ENCODE measurements around the gene NFIA. TPM values are rescaled to one million over a fixed set of nuclear protein-coding genes. Genes with fewer than 3 reads are reported as not detected.
A peak's percentile ranks its signal among the peaks of the same experiment; 100 is the strongest.

Gene NFIA
- total RNA-seq, 1 experiment from 2014 or later: 23.9 TPM

DNA sequence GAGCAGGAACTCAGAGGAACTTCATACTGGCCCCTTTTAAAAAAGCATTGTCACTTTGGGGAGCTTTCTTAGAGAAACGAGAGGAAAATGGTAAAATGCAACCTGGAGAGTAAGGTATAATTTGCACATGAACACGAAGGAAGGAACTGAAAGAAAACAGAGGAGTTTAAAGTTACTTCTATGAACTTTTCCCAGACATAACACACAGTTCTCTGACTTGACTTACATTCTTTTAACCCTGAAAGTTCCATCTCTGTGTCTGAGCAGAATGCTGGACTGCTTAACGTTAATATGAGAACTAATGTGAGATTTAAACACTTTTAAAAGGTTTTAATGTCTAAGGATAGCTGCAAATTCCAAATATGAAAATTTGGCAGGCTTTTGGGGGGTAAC is 102.3 kb downstream of the NFIA start:
- H3K9me3 ChIP-seq (replicated peaks): no peaks in the 10 kb centered on the region
- H3K27ac ChIP-seq: peak overlapping the region; percentile 91
- H3K27me3 ChIP-seq: no peaks in the 10 kb centered on the region
- H3K4me1 ChIP-seq: peaks cover 43% of the 10 kb centered on the region
- H3K36me3 ChIP-seq: no peaks in the 10 kb centered on the region
- DNase-seq: no peak
- H3K4me3 ChIP-seq: peak overlapping the region; percentile 52

DNA sequence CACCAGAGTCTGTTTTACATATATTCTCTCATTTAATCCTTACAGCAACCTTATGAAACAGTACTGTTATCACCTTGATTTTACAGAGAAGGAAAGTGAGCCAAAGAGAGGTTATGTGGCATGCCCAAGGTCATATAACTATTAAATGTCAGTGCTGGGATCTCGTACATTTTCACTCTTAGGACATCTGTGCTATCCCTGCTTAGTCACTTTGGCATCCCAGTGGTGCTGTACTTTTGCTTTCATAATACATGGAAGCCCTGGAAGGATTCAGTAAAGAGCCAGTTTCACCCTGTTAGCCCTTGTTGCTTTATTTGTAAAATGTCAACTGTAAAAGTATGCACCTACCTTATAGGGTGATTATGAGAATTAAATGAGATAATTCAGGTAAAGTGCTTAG is 104.4 kb downstream of the NFIA start:
- Histone ChIP-seq H3K27ac (no peak overlapping the region), H3K36me3 (no peaks in the 10 kb centered on the region), H3K4me1 (peaks cover 27% of the 10 kb centered on the region), H3K4me3 (no peak overlapping the region), H3K27me3 (no peaks in the 10 kb centered on the region), H3K9me3 (replicated peaks) (no peaks in the 10 kb centered on the region)
- DNase-seq: no peak

DNA sequence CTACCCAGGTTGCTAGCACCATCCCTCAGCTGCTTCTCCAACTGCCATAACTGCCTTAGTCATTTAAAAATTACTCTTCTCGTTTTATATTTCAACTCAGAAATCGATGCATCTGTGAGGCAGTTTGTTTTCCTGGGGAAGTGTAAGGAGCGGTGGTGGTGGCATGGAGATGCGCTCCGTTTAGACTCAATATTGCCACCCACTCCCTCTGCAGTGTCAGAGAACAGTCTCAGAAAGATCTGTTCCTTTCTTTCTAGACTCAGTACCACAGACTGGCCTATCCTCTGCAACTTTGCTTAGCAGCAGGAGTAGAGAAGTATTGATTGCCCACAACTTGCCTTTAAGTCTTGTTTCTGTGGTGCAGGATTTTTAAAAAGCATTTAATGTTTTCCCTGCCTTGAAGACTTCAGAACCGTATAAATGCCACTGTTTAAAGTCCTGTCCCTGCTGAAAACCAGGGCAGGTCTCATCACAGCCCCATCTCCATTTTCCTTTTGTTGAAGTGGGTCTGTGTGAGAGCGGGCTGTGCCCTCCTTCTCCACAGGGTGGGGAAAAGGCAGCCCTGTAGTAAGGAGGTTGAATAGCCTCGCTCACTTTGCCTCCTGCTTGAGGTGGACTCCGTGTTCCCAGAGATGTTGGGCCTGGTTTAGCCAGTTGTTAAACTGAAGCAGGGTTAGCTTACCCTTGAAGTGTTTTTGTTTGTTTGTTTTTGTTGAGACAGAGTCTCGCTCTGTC is 105.2 kb downstream of the NFIA start:
- Histone ChIP-seq H3K27ac (no peak overlapping the region), H3K27me3 (no peaks in the 10 kb centered on the region), H3K9me3 (replicated peaks) (no peaks in the 10 kb centered on the region), H3K4me3 (no peak overlapping the region), H3K4me1 (peaks cover 19% of the 10 kb centered on the region), H3K36me3 (no peaks in the 10 kb centered on the region)
- DNase-seq: no peak

DNA sequence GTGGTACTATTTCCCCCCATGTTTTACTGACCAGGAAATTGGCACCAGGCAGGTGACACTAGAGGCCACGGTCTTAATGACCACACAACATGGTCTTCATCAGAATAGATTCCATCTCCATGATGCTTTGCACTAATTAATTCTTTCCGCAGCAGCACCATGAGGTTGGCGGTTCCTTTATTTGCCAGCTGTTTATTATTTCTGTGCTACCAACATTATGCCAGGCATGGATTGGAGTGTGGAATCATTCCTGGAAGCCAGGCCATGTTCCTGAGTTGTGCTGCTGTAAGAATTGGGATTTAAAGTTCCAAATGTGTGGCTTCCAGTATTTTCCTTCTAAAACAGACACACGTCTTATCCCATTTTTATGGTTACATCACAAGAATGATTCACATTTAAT is 107.8 kb downstream of the NFIA start:
- DNase-seq: no peak
- Histone ChIP-seq H3K27me3 (no peaks in the 10 kb centered on the region), H3K9me3 (replicated peaks) (no peaks in the 10 kb centered on the region), H3K4me1 (peaks cover 2% of the 10 kb centered on the region), H3K4me3 (no peak overlapping the region), H3K27ac (no peak overlapping the region), H3K36me3 (no peaks in the 10 kb centered on the region)

DNA sequence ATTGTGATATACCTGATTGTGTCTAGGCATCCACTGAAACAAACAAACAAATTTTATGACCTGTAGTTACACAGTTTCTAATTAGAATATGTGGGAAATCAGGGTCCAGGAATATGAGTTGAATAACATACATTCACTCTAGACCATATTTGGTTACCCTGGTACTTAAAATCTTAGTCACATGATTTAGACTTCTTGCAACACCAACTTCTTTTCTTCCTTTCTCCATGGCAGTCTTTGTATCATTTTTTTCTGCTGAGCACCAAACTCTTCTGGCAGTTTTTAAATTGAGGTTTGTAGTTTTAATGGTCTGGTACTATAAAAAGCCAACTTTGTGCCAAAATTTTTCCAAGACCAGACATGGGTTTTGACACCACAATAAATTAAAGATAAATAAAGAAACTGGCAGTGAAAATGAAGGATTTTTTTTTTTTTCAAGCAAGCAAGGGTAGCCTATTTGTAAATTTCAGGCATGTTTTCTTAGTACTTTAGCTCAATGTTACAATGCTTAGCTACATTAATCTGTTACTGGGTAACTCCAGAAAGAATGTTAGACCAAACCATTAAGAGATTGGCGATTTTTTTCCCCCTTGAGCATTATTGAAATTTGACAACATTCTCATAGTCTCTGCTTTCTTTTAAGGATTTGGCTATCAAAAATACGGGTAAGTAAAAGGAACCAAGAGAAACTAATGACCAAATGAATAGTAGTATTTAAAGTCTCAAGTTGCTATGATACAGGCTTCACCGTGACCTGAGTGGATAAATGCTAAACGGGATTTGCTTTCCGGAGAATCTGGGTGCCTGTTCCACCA is 108.5 kb downstream of the NFIA start:
- DNase-seq: no peak
- Histone ChIP-seq H3K9me3 (replicated peaks) (no peaks in the 10 kb centered on the region), H3K27ac (no peak overlapping the region), H3K36me3 (no peaks in the 10 kb centered on the region), H3K4me3 (no peak overlapping the region), H3K4me1 (no peaks in the 10 kb centered on the region), H3K27me3 (no peaks in the 10 kb centered on the region)

DNA sequence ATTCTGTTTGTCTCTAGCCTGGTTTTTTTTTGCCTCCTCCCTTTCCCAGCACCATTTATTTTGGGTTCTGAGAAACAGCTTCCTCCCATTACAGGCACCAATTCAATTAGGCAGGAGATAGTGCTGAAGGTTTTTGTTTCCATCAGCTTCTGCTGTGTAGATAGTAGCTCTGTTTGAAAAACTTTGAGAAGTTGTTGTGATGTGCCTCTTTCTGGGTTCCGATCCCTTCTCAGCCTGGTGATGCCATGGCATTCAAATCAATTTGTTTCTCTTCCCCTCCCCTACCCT is 109.0 kb downstream of the NFIA start:
- Histone ChIP-seq H3K27ac (no peak overlapping the region), H3K36me3 (no peaks in the 10 kb centered on the region), H3K4me1 (no peaks in the 10 kb centered on the region), H3K27me3 (no peaks in the 10 kb centered on the region), H3K4me3 (no peak overlapping the region), H3K9me3 (replicated peaks) (no peaks in the 10 kb centered on the region)
- no peak for DNase-seq

DNA sequence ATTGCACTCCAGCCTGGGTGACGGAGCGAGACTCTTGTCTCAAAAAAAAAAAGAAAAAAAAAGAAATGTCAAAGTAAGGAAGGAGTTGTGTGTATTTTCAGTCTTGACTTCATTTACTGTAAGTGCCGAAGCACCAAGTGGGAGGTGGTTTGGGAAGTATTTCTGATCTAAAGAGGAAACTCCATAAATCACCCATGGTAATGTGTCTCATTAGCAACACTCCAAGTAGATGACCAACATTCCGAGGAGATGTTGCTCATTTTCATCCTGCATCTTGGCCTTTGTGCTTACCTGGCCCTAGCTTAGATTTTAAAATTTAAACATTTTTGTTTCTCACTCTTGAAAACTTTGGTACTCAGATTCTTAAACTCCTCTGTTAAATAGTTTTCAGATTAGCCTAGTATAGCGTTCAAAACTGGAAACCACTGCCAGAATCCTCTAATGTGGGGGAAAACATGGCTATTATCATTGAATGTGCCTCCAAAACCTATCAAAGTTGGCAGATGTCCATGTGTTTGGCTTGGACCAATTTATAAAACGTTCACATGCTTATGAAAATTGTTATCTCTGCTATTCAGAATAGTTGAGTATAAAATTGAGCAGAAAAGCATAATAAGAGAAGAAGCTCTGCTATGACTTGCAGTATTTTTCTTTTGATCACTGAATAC is 110.4 kb downstream of the NFIA start:
- H3K27me3 ChIP-seq: no peaks in the 10 kb centered on the region
- no peaks in the 10 kb centered on the region for H3K4me1 ChIP-seq

DNA sequence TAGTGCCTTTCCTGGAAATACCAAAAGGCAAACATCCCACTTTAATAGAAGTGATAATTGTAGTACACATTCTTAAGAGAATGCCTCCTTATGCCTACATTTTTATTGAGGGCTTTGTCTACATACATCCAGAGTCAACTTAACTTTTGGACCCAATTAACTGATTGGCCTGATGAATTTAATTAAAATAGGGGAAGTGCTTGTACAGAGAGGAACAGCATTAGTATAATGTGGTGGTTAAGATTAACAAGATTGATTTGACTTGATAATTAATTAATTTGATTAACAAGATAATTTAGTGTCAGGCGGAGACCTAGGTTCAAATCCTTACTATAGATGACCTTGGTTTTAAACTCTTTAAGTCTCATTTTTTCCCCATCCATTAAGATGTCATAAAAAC is 111.4 kb downstream of the NFIA start:
- DNase-seq: no peak
- H3K27ac ChIP-seq: no peak overlapping the region
- no peaks in the 10 kb centered on the region for H3K4me1 ChIP-seq
- no peaks in the 10 kb centered on the region for H3K36me3 ChIP-seq
- H3K27me3 ChIP-seq: no peaks in the 10 kb centered on the region
- H3K4me3 ChIP-seq: no peak overlapping the region
- no peaks in the 10 kb centered on the region for H3K9me3 ChIP-seq (replicated peaks)

More for the DNA sequence above, 110.4 kb downstream of the NFIA start:
- H3K9me3 ChIP-seq (replicated peaks): no peaks in the 10 kb centered on the region
- DNase-seq: no peak
- no peak overlapping the region for H3K27ac ChIP-seq
- no peak overlapping the region for H3K4me3 ChIP-seq
- H3K36me3 ChIP-seq: no peaks in the 10 kb centered on the region

DNA sequence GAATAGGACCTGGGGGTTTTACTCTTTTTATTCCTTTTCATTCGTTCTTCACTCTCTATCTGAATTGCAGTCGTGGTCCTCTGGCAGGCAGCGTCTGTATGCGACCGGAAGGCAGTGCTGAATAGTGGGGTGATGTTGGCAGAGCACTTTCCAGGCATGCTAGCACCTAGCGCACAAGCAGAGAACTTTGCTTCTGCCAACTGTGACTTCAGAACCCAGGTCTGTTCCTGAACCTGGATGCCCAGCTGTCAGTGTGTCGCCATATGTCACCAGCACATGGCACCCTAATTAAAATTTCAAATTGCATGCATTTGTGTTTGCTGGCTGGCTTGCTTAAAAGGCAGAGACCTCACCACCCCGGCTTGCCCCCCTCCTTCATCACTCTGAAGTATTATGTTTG is 116.2 kb downstream of the NFIA start:
- Histone ChIP-seq H3K27me3 (no peaks in the 10 kb centered on the region), H3K4me3 (no peak overlapping the region), H3K36me3 (no peaks in the 10 kb centered on the region), H3K9me3 (replicated peaks) (no peaks in the 10 kb centered on the region), H3K27ac (no peak overlapping the region), H3K4me1 (no peaks in the 10 kb centered on the region)
- no peak for DNase-seq

DNA sequence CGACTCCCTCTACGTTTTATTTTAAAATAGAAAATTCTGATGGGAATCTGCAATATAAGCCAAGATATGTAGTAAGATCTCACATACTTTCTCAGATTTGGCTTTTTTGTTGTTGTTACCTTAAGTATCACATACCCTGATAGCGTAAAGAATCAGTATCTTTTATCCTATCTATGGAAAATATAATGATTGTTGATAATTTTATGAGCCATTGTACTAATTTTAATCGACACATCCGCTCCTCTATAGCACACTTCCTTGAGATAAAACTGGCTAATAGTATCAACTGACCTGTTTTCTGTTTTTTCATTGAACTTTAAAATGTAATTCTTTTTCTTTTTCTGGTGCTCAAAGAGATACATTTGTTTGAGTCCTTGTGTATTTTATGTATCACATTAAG is 118.7 kb downstream of the NFIA start:
- Histone ChIP-seq H3K4me3 (no peak overlapping the region), H3K4me1 (no peaks in the 10 kb centered on the region), H3K27ac (no peak overlapping the region), H3K9me3 (replicated peaks) (no peaks in the 10 kb centered on the region), H3K27me3 (no peaks in the 10 kb centered on the region), H3K36me3 (no peaks in the 10 kb centered on the region)
- no peak for DNase-seq

DNA sequence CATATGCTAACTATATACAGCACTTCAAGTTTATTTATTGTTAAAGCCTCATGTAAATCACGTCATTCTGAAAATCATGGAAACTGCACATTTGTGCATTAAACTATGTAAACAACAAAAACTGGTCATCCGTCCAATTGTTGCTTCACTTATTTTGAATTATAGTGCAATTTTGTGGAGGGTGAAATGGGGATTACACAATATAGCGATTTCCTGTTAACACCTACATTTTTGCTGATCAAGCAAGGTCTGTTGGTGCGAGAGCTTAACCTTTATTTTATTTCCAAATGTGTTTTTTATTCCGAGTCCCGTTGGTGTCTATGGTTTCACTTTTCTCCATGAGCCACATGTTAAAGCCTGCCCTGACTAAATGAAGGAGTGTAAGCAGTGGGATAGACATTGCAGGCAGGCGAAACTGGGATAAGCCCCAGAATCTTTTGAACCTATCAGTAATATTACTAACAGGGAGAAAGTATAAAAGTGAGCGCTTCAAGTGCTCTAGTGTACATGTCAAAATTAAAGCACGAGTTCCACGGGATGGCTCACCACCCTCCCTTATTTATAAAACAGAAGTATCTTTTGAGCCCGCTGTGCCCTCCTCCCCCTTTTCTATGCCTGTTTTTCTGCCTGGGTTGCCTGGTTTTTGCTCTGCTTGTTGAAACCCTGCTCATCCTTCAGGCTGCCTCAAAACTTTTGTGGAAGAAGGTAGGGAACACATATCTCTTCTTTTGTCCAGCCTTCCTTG is 120.7 kb downstream of the NFIA start:
- H3K27ac ChIP-seq: no peak overlapping the region
- H3K9me3 ChIP-seq (replicated peaks): no peaks in the 10 kb centered on the region
- no peaks in the 10 kb centered on the region; the same call in 1 of the 2 replicates for H3K36me3 ChIP-seq
- no peak for DNase-seq
- no peak overlapping the region for H3K4me3 ChIP-seq
- H3K27me3 ChIP-seq: no peaks in the 10 kb centered on the region
- H3K4me1 ChIP-seq: no peaks in the 10 kb centered on the region

DNA sequence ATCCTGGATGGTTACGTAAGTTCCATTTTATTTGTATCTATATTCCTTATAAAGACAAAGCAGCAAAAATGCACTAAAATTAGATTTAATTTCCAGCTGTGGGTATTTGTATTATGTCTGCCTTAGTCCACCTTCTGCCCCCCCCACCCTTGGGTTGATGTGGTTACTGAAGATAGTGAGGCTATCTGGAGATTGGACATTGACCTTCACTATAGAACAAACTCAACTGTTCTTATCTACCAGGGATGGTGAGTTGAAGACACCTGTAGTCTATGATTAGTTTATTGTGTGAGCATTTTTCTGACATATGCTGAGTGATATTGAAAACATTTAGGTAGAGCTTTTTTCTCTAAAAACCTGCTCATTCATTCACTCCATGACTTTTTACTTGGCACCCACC is 122.2 kb downstream of the NFIA start:
- Histone ChIP-seq H3K4me1 (no peaks in the 10 kb centered on the region), H3K4me3 (no peak overlapping the region), H3K9me3 (replicated peaks) (no peaks in the 10 kb centered on the region), H3K27ac (no peak overlapping the region), H3K36me3 (no peaks in the 10 kb centered on the region; the same call in 1 of the 2 replicates), H3K27me3 (no peaks in the 10 kb centered on the region)
- no peak for DNase-seq

DNA sequence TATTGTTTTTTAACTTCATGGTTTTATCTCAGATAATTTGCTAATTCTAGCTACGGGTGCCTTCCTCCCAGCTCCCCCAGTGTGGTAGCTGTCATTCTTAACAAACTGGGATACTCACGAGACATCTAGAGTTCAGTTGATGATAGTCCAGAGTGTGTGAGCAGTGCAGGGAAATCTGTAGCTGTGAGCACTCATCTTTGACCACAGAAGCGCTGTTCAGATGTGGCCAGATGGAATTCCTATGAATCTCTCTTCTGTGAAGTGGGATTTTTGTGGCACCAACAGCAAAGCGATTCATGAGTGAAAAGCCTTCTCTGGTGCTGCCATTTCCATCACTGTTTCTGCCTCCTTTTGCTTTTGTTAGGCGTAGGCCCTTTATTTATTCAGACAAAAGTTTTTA is 125.1 kb downstream of the NFIA start:
- Histone ChIP-seq H3K4me3 (no peak overlapping the region), H3K27me3 (no peaks in the 10 kb centered on the region), H3K9me3 (replicated peaks) (no peaks in the 10 kb centered on the region), H3K4me1 (no peaks in the 10 kb centered on the region), H3K27ac (no peak overlapping the region), H3K36me3 (no peaks in the 10 kb centered on the region; the same call in 1 of the 2 replicates)
- no peak for DNase-seq

DNA sequence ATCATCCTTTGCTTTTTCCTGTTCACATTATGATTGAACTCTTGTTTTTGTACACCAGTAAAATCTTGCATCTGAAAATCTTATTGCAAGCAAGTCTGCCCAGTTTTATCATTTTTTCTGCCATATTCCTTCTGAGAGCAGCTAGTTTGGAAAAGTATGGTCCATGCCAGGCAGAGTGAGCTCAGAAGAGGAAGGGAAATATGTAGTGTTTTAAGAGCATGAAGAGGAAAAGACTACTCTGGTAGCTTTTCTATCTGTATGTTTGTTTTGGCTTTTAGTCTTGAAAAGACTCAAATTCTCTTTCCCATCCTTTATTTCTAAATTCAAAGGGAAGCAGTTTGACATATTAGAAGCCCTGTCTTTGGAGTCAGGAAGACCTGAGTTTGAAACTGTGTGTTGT is 125.8 kb downstream of the NFIA start:
- no peaks in the 10 kb centered on the region for H3K4me1 ChIP-seq
- H3K4me3 ChIP-seq: no peak overlapping the region
- DNase-seq: no peak
- H3K9me3 ChIP-seq (replicated peaks): no peaks in the 10 kb centered on the region
- no peak overlapping the region for H3K27ac ChIP-seq
- H3K27me3 ChIP-seq: no peaks in the 10 kb centered on the region
- no peaks in the 10 kb centered on the region; the same call in 1 of the 2 replicates for H3K36me3 ChIP-seq

DNA sequence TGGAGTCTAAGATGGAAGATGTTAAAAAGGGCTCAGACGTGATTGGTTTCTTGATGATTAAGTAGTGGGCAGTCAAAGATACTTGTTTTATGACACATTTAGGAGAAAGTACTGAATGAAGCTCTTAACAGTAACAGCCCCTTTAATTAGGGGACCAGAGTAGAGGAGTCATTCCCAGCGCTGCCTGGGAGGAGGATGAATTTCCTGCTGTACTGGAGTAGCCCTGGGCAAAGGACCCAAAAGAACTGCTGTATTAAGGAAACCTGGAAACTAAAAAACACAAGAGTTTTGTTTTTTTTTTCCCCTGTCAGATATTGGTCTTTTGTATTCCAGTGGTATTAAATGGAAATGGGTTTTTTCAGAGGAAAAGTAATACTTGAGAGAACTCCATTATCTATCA is 126.5 kb downstream of the NFIA start:
- Histone ChIP-seq H3K27me3 (no peaks in the 10 kb centered on the region), H3K4me1 (no peaks in the 10 kb centered on the region), H3K9me3 (replicated peaks) (no peaks in the 10 kb centered on the region), H3K27ac (no peak overlapping the region), H3K4me3 (no peak overlapping the region), H3K36me3 (no peaks in the 10 kb centered on the region; the same call in 1 of the 2 replicates)
- no peak for DNase-seq
